GM04504 (cell line): ENCODE results near the gene TDRD15.
"Not testable (repeated sequence)": the region's sequence is repeated elsewhere in the genome, so short reads cannot be mapped to it uniquely, and the experiment has no call there.

Experiments used
- DNase-seq: peaks from one replicate; pipeline ENCODE4 v3.0.0-alpha.2; 2012; ENCODE audit warnings: low read depth

The TDRD15 gene

DNA sequence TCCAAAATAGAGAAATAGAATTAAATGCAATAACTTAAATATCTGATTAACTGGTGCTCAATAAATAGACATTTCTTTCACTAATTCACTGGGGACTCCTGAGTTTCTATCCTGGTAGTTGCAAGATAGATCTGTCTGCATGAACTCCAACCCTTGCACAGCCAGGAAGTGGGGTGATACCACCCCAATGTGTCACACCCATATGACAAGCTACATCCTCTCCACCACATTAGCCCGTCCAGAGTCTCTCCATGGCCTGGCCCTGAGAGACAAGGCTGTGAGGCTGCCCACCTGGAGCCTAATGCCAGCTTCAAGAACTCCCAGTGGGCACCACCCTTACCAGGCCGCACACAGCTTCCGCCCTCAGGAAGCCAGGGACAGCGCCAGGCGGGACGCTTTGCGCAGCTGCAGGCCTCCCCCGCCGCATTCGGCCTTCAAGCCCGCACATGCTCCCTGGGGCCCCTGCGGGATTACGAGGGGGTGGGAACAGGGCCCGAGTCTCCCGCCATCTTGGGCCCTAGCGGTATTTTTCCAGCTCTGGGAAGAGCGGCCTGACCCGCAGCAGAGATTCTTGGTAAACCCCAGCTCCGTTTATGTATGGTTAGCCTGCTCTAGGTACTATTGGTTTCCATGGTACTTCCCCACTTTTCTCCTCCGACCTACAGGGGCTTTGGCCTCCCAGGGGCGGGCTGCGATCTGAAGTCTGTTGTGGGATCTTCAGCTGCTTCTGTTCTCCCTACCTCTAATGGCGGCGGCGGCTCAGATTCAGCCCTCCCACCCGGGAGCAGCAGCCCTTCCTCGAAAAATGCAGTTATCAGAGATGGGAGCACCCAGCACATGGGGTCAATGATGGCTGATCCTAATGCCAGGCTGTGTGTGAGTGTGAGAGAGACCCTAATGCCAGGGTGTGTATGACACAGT lies at the start of gene TDRD15:
Gene TDRD15 (plus strand): TSS at position 496 of the 921 bp plus-strand sequence. CDS start 13,500 bp downstream, outside the sequence.
- no peak for DNase-seq

- no peak for DNase-seq
Measured at GRCh38 chr2:21078296-21078695, 45.5 kb upstream of the TDRD15 start.

DNA sequence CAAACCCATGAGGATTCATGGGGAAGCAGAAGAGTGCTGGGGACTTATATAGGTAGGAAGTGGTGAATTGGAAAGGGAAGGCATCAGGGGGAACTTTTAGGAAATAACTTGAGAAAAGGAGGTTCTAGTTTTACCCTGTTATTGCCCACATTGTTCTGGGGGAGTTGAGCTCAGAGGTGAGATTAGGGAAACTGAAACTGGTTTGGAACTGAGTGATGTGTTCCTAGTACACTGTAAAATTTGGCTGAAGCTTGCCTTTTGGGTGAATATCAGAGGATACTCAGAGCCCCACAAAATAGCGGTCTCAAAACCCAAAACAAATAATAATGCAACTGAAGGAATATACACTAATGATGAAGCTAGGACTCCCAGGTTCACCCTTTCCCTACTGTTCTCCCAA lies 40.3 kb upstream of the TDRD15 start:
- DNase-seq = no peak

DNA sequence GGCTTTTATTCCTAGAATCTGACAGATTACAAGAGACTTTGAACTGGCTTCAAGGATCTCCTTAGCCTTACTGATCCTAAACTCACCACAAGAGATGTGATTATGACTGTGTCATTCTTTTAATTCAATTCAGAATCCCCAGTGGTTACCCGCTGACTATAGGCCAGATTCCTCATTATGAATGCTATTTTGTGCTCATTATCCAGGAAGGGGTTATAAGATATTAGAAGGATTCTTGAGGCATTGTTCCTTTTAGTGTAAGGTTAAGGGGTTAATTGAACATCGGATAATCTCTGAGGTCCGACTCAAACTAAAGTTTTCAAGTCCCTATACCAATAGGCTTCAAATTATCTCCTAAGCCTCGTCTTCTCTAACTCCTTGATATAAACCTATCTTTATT lies 39.4 kb upstream of the TDRD15 start:
- no peak for DNase-seq

DNA sequence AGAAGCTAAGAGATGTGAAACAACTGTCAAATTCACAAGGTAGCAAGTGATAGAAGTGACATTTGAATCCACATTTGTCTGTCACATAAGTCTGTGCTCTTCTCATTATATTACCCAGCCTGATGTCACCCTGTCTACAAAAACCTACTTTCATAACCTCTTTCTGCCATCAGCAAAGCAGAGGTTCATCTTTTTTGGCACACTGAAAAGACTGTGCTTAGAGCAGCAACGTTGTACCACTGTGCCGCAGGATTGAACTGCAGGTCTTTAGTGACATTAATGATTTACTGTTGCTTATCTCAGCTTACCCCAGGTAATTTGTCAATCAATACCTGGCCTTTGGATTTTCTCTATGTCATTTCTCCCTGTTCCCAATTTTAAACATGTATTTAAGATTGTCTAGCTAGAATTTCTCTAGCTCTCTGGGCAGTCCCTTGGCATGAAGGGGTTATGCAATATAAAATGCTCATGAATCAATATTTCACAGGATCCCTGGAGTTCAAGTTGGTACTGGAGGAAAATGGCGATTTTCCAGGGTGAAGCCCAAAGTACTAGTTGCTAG lies 31.4 kb upstream of the TDRD15 start:
- DNase-seq = no peak

GRCh38 chr2:21095178-21095577 lies 28.6 kb upstream of the TDRD15 start:
- no peak for DNase-seq

DNA sequence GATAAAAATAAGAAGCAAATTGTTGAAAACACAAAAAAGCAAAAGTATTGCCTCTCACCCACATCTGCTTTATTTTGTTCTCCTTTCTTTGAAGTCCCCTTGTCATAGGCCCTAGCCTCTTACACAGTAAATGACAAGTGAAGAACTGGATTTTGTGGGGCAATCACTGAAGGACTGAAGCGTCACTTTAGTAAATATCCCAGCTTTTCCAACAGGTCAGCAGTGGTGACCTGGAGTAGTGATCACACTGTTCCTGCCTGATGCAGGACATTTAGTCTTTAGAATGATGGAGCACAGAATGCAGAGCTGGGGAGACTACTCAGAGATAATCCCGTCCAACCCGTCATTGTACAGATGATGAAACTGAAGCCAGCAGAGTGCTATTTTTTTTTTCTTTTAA lies 28.1 kb upstream of the TDRD15 start:
- DNase-seq = no peak

DNA sequence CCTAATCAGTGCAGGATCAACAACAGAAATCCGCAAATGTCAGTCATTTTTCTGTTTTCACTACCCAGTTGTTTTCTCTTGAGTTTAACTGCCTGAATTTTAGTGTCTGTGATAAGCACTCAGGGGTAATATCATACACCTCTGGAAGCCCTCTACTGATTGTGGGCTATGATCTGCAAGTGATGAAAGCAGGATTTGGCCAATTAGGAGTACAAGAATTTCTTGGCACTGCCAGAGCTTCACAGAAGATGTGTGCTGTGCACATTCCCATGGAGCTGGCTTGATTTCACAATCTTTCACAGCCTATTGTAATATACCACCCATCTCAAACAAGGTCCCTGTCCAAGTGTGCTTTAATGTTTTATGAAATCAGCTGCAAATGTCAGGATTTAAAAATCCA lies 27.3 kb upstream of the TDRD15 start:
- DNase-seq = no peak

DNA sequence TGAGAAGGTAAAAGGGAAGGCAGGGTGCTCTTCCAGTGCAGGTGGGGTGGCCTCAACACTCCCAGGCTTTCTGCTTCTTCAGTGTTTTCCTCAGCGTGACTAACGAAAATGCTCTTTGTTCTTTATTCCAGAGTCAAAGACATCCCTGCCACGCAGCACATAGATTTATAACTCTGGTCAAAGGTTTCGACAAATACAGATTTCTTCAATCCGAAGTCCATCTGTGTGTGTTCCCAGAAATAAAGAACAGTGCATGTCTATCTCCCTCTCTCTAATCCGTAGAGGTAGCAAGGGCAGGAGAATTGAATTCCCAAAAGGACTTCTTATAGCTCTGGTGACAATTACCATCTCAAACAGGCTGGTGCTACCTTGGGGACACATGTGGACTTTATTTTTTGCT lies 26.4 kb upstream of the TDRD15 start:
- DNase-seq = no peak

GRCh38 chr2:21098294-21098693 lies 25.5 kb upstream of the TDRD15 start:
- DNase-seq = no peak

DNA sequence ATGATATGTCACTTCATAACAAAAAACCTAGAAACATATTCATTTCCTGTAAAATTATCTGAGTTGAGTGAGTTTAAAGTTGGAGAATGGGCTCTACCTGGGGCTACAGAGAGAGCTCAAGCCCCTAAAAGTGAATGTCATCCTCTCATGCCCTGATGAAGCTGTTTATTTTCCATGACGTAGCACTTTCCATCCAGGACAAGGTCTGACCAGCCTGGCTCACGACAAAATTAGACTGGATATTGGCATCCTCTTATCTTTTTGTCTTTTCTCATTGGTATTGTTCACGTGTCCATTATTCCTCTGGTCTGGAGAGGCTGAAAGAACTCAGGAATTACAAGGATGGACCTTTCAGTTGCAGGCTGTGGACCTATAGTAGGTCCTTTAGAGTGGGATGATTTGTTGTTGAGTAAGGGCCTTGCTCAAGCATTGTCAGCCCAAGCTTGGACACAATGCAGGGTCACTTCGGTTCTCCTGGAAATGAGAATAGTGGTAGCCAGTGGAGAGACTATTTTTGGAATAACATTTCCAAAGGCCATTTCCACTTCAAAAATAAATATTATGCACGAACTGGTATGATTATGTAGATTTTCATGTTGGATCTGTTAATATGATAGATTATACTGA lies 24.4 kb upstream of the TDRD15 start:
- DNase-seq = no peak

DNA sequence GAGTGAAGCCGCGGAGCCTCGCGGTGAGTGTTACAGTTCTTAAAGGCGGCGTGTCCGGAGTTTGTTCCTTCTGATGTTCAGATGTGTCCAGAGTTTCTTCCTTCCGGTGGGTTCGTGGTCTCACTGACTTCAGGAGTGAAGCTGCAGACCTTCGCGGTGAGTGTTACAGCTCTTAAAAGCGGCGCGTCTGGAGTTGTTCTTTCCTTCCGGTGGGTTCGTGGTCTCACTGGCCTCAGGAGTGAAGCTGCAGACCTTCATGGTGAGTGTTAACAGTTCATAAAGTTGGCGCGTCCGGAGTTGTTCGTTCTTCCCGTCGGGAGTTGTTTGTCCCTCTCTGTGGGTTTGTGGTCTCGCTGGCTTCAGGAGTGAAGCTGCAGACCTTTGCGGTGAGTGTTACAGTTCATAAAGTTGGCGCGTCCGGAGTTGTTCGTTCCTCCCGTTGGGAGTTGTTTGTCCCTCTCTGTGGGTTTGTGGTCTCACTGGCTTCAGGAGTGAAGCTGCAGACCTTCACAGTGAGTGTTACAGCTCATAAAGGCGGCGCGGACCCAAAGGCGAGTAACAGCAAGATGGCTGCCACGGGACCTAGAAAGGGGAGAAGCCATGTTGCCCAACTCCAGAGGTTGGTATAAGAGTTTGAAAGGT lies 22.1 kb upstream of the TDRD15 start:
- not testable (repeated sequence) for DNase-seq

DNA sequence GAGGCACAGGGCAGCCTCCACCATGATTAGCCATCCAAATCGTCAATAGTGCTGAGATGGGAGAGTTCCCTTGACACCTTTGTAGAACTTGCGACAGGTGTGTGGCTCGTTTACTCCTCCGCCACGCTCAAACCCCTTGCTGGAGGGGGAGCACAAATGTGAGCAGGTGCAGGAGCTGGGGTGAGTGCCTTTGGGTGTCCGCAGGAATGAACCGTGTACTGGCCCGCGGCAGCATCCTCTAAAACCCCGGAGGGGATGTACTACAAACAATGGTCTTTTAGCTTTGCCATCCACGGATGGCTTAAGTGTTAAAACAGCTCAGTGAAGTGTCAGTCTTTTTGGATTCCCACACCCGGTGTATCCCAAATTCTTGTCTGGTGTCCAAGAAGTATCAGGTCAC lies 21.4 kb upstream of the TDRD15 start:
- DNase-seq = no peak

DNA sequence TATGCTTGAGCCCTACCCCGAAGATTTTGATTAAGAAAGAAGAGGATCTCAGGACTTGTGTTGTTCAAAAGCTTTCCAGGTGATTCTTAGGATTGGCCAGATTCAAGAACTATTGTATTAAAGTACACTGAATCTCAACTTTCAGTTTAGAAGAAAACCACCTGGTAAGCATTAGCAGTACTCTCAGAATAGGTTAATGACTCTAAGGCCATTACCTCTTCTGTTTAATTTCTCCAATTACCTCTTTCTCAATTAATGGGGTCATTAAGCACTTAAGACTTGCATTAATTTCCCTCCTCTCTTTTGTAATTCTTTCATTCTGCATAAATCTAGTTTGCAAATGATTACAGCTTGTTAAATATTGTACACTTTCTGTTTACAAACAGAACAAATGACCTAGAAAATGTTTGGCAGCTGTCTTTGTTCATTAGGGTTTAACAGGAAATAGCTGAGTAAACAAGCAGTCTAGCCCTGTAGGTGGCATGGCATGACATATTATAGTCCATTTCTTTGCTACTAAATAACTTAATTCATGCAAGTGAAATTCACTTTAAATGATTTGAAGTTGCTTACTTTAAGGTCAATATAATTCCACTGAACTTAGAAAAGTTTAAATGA lies 20.4 kb upstream of the TDRD15 start:
- no peak for DNase-seq

- DNase-seq = no peak
Measured at GRCh38 chr2:21104030-21104660, 19.6 kb upstream of the TDRD15 start.

DNA sequence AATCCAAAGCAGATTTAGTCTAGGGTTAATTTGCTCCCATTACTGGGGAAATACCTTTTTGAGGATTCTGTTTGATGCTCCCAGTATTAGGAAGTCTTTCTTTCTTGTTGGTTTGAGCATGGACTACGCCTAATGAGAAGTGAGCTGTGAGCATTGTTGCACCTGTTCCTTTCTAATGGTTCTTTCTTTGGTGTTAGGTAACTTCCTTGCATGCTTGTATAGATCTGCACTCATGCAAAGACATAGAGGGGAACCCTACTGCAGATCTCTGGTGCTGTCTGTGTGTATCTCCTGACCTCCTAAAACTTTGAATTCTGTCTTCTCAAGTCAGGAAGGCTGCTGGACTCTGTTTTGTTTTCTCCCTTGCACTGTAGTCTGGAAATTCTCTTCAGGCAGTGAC lies 12.8 kb upstream of the TDRD15 start:
- DNase-seq = no peak

DNA sequence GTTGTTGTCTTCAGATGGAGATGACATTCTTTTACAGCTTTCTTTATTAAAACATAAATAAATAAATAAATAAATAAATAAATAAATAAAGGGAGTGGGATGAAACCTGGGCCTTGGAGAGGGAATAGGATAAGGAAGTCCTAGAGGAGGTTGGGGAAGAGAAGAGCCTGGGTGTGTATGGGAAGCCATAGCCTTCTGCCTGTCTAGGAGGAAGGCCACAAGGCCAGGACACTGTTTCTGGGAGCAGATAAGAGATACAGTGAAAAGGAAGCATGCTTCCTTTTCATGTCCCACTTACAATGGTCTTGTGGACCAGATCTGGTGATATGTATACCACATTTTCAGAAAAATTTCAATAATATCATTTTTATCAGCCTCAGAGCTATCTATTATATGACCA lies 6.1 kb upstream of the TDRD15 start:
- DNase-seq = no peak

- no peak for DNase-seq
Measured at GRCh38 chr2:21118302-21118920, 5.4 kb upstream of the TDRD15 start.

DNA sequence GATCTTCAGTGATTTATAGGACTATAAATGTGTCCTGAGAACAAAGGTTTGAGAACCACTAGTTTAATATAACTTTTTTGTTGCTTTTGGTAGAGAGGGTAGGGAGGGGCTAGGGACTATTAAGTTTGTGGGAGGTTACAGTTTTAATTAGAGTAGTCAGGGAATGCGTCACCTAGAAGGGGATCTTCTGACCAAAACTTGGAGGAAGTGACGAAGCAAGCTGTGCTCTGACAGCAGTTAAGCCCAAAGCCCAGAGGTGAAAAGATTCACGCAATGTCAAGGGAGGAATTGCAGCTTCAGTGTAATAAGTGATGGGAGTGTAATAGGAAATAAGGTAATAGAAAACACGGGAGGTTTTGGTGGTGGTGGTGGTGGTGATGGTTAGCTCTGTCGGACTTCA lies 8.1 kb downstream of the TDRD15 start:
- no peak for DNase-seq

- DNase-seq = no peak
Measured at GRCh38 chr2:21135585-21135984, 11.8 kb downstream of the TDRD15 start.

GRCh38 chr2:21142149-21142548 lies 18.4 kb downstream of the TDRD15 start:
- DNase-seq = no peak
